Left lung (tissue), 10 donors: ENCODE measurements around the gene ELK3. TPM values are rescaled to one million over a fixed set of nuclear protein-coding genes. Genes with fewer than 3 reads are reported as not detected.
"Not testable (repeated sequence)": the region's sequence is repeated elsewhere in the genome, so short reads cannot be mapped to it uniquely, and the experiment has no call there.

ENCODE experiments used
- ATAC-seq: fragments of 200-7000 bp; cut with Tn5 transposase; one replicate; pipeline ENCODE4 v1.9.1; 2020; ENCODE audit warnings: moderate library complexity
- DNase-seq, 4 donors: peaks; one replicate each; pipeline ENCODE4 v3.0.0-alpha.2; 2013 to 2020
- H3K27ac ChIP-seq, 2 donors: fragments of 200-600 bp; sonication (generic) in 1 of 2; one replicate each; pipeline versions ENCODE4 v1.5.0 to v1.8.0; 2020 to 2021
- H3K27me3 ChIP-seq, 2 donors: fragments of 200-600 bp; sonication (generic) in 1 of 2; one replicate each; pipeline versions ENCODE4 v1.5.0 to v1.8.0; 2020 to 2021
- H3K36me3 ChIP-seq, 2 donors: fragments of 200-600 bp; sonication (generic) in 1 of 2; one replicate each; pipeline versions ENCODE4 v1.5.0 to v1.8.0; 2020 to 2021
- H3K4me1 ChIP-seq, 2 donors: fragments of 200-600 bp; one replicate each; pipeline ENCODE4 v1.8.0; 2021
- H3K4me3 ChIP-seq, 2 donors: fragments of 200-600 bp; sonication (generic) in 1 of 2; one replicate each; pipeline versions ENCODE4 v1.5.0 to v1.8.0; 2020 to 2021; ENCODE audit warnings: mild to moderate bottlenecking in 1 of 2
- H3K9me3 ChIP-seq, 2 donors: fragments of 200-600 bp; sonication (generic) in 1 of 2; one replicate each; pipeline versions ENCODE4 v1.5.0 to v1.8.0; 2020 to 2021
- intact Hi-C, 2 donors: fragments of 100-400 bp; cut with DNase I; formaldehyde crosslinking; loops; one replicate each; pipeline versions ENCODE4 v1.11.2 to v1.14.2; 2022
- polyA plus RNA-seq, 6 donors: library from polyadenylated mRNA; unstranded; fragments of 120-200 nt; gene quantifications; one replicate each; pipeline ENCODE4 v1.2.1, GENCODE V29; 2013; ENCODE audit not compliant: insufficient read length in 6 of 6
- total RNA-seq, 2 donors: library from RNA; stranded (reverse); fragmentation: NEBNext Ultra II Directional; extraction: Animal tissue kit (Norgen Biotek cat#: 25700); gene quantifications; one replicate each; pipeline ENCODE4 v1.2.1, GENCODE V29; 2021
- TF ChIP-seq, protein P1 (sequence below), 2 donors: fragments of 200-600 bp; sonication (generic) in 1 of 2; IDR thresholded peaks; one replicate each; pipeline versions ENCODE4 v1.5.0 to v1.8.0; 2021; ENCODE audit warnings: antibody characterized with exemption in 2 of 2
- donor health status: DM: no; HTN: yes; CAD: no.
- donor health status: DM: no; HTN: no; CAD: no.

ELK3 gene
- total and polyA plus RNA-seq, 8 donors = 39.1 to 91.7 (median 80.0) TPM

- Histone ChIP-seq H3K4me3 (no peak overlapping the region), H3K27ac (no peak overlapping the region), H3K4me1 (no peaks in the 10 kb centered on the region), H3K9me3 (no peaks in the 10 kb centered on the region), H3K36me3 (peaks cover 0 to 12% of the 10 kb centered on the region in 2 donors), H3K27me3 (no peaks in the 10 kb centered on the region)
- no peak for ATAC-seq
- no peak for DNase-seq
- TF ChIP-seq, protein P1, sequence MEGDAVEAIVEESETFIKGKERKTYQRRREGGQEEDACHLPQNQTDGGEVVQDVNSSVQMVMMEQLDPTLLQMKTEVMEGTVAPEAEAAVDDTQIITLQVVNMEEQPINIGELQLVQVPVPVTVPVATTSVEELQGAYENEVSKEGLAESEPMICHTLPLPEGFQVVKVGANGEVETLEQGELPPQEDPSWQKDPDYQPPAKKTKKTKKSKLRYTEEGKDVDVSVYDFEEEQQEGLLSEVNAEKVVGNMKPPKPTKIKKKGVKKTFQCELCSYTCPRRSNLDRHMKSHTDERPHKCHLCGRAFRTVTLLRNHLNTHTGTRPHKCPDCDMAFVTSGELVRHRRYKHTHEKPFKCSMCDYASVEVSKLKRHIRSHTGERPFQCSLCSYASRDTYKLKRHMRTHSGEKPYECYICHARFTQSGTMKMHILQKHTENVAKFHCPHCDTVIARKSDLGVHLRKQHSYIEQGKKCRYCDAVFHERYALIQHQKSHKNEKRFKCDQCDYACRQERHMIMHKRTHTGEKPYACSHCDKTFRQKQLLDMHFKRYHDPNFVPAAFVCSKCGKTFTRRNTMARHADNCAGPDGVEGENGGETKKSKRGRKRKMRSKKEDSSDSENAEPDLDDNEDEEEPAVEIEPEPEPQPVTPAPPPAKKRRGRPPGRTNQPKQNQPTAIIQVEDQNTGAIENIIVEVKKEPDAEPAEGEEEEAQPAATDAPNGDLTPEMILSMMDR (IDR thresholded peaks at IDR 0.05) = no peak
- intact Hi-C loops = no loop called here
Observed at GRCh38 chr12:96310067-96310466, 115.9 kb downstream of the ELK3 start.

DNA sequence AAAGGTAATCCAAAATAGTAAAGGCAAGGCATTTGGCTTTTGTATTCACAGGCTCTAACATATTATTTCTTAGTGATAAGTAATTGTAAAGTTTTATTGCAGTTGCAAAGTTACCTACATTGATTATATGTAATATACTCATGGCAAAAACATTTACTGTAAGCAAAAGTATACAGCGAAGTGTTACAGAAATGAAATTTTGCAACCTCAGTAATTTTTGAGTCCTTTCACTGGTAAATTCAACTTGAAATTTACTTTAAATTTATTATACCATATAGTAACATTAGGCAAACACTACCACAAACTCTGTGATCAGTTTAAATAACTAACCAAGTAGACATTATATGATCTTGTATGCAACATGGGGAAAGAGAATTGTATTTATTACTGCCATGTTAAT is 117.0 kb downstream of the ELK3 start:
- Histone ChIP-seq H3K4me1 (no peaks in the 10 kb centered on the region), H3K9me3 (no peaks in the 10 kb centered on the region), H3K4me3 (no peak overlapping the region), H3K36me3 (peaks cover 0 to 12% of the 10 kb centered on the region in 2 donors), H3K27ac (no peak overlapping the region), H3K27me3 (no peaks in the 10 kb centered on the region)
- TF ChIP-seq, protein P1 (IDR thresholded peaks at IDR 0.05) = no peak
- DNase-seq (no peak), ATAC-seq (no peak)
- intact Hi-C loops = no loop called here

GRCh38 chr12:96313606-96314005 is 119.4 kb downstream of the ELK3 start:
- no peak for ATAC-seq
- H3K9me3 ChIP-seq = no peaks in the 10 kb centered on the region
- peaks cover 0 to 12% of the 10 kb centered on the region in 2 donors for H3K36me3 ChIP-seq
- no peak overlapping the region for H3K27ac ChIP-seq
- TF ChIP-seq, protein P1 (IDR thresholded peaks at IDR 0.05) = no peak
- no peak overlapping the region for H3K4me3 ChIP-seq
- DNase-seq = no peak
- H3K27me3 ChIP-seq = no peaks in the 10 kb centered on the region
- no peaks in the 10 kb centered on the region for H3K4me1 ChIP-seq
- intact Hi-C loops = no loop called here

GRCh38 chr12:96314723-96315122 is 120.5 kb downstream of the ELK3 start:
- no peaks in the 10 kb centered on the region for H3K27me3 ChIP-seq
- H3K4me3 ChIP-seq = no peak overlapping the region
- no peaks in the 10 kb centered on the region for H3K4me1 ChIP-seq
- H3K9me3 ChIP-seq = no peaks in the 10 kb centered on the region
- TF ChIP-seq, protein P1 (IDR thresholded peaks at IDR 0.05) = no peak
- peaks cover 0 to 12% of the 10 kb centered on the region in 2 donors for H3K36me3 ChIP-seq
- ATAC-seq = no peak
- intact Hi-C loops = no loop called here
- H3K27ac ChIP-seq = no peak overlapping the region
- DNase-seq = no peak

DNA sequence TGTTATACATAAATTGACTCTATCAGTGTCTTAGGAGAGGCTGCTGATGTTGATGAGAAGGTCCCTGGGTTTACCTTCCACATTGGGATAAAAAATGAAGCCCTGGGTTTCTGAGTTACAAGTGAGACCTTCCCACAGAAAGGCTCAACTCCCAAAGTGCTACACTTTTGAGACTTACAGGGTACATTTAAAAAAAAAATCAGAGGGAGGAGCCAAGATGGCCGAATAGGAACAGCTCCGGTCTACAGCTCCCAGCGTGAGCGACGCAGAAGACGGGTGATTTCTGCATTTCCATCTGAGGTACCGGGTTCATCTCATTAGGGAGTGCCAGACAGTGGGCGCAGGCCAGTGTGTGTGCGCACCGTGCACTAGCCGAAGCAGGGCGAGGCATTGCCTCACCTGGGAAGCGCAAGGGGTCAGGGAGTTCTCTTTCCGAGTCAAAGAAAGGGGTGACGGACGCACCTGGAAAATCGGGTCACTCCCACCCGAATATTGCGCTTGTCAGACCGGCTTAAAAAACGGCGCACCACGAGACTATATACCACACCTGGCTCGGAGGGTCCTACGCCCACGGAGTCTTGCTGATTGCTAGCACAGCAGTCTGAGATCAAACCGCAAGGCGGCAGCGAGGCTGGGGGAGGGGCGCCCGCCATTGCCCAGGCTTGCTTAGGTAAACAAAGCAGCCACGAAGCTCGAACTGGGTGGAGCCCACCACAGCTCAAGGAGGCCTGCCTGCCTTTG is 121.7 kb downstream of the ELK3 start:
- H3K4me1 ChIP-seq, H3K27me3 ChIP-seq, DNase-seq, H3K9me3 ChIP-seq, intact Hi-C loops: not testable (repeated sequence)
- TF ChIP-seq, protein P1 (IDR thresholded peaks at IDR 0.05) = peak in 1 of 2 donors; percentile 15
- Histone ChIP-seq H3K27ac (peak overlapping the region in 1 of 2 donors; percentile 57), H3K4me3 (peak overlapping the region; percentile 13 to 37), H3K36me3 (peaks cover 0 to 12% of the 10 kb centered on the region in 2 donors)
- peak; percentile 27 for ATAC-seq

GRCh38 chr12:96317801-96318200 is 123.6 kb downstream of the ELK3 start:
- H3K27me3 ChIP-seq, H3K9me3 ChIP-seq, H3K27ac ChIP-seq, ATAC-seq, intact Hi-C loops, H3K4me3 ChIP-seq, DNase-seq, H3K4me1 ChIP-seq: not testable (repeated sequence)
- peaks cover 4 to 15% of the 10 kb centered on the region in 2 donors for H3K36me3 ChIP-seq
